Activated CD8-positive, alpha-beta memory T cell treated with anti-CD3 and anti-CD28 coated beads, Interleukin-2, amount 50 U/mL, for 48 hours (primary cell): ENCODE data around the gene BRINP2.

ENCODE experiments used
- DNase-seq: peaks from one replicate; pipeline ENCODE4 v3.0.0-alpha.2; 2020

Gene BRINP2

DNA sequence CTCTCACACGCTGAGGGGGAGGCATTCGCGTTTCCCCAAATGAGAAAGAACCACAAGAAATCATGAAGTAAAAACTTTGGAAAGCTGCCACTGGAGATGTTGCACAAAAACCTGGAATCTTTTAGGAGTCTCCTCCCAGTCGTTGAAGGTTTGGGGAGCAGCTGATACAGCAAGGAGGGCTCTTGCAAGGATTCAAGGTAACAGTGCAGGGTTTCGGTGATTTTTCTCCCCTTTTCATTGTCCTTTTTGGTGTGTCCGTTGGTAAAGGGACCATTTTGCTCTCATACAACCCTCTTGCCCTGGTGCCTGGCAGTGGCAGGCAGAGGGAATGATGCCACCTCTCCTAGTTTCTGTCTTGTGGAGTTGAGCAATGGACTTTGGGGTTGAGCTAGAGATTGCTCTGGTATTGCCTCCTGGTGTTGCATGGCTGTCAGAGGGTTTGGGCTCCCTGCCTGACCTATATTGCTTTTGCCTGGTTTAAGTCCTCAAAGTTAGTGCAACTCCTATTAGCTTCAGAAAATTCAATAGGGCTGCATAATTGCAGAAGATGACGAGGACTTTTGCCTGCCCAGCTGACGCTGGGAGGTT, 872 bp downstream of the BRINP2 start:
- DNase-seq, result no peak

DNA sequence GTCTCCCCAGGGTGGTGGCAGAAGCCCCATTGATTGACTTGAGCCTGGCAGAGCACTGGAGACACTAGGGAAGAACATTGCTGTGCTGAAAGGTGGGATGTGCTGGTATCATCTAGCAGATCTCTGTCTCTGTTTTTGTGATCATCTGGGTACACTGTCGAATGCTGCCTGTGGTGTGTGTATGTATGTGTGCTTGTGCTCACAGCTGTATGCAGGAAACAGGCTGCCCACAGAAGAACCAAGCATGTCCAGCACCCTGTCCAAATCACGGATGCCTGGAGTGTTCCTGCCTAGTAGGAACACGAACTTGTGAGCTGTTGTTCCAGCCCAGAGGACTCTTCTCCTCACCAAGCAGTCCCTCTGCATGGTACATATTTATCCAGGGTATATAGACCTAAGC, 1.5 kb downstream of the BRINP2 start:
- no peak for DNase-seq

DNA sequence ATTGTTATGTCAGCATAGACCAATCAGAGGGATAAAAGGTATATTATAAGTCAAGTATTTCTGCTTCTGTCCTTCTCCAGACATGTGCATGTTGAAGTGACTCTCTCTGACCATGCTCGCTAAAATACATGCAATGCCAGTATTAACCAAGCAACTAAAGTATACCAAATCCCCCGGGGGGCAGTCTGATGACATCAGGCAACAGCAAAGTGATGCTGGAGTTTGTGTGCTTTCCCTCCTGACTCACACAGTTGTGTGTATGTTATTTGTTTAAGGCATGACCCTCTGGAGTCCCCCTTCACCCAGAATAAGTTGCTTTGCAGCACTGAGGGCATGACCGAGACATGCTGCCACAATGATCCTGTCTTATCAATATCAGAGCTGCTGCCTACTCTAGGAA, 2.1 kb downstream of the BRINP2 start:
- DNase-seq, result no peak

DNA sequence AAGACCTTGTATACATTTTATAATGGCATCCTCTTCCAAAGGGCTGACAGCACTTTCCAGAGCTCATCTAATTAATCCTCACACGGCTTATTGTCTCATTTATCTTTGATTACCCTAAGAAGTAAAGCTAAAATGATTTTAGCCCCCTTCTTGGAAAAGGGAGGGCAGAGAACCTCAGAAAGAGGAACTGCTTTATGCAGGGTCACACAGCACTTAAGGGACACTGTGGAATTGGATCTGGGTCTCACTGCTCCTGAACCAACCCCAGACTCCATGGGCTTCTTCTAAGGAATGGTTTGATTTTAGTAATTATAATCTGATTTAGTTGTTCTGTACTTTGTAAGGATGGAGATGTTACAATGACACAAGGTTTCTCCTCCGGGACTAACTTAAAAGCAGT, 3.2 kb downstream of the BRINP2 start:
- no peak for DNase-seq

DNA sequence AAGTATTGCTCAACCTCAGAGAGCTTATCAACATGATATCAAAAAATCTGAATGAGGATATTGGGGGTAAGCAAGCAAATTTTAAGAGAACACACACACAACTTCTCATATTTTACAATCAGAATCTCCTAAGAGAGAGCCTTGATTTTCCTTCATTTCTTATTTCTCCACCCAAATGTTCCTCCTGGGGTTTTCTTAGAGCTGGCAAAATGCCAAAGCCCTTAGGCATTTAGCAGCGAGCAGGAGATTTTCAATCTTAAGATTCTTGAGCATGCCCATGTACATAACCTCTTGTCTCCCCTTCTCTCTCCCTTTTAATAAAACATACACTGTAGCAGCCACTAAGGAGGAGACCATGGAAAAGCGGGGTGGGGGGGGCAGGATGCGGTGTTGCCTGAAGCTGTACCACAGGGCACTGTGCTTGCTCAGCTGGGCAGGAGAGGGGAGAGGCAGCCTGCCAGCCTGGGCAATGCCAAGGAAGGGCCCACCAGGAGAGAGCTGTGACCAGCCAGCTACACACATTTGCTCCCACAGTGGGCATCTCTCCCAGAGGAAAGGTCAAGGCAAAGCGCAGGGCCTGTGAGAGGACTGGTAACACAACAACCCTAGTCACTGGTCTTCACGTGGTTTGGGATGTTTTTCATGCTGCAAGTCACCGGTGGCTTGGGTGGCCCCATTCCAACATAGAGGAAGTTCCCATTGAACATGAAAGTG, 4.3 kb downstream of the BRINP2 start:
- no peak for DNase-seq

DNA sequence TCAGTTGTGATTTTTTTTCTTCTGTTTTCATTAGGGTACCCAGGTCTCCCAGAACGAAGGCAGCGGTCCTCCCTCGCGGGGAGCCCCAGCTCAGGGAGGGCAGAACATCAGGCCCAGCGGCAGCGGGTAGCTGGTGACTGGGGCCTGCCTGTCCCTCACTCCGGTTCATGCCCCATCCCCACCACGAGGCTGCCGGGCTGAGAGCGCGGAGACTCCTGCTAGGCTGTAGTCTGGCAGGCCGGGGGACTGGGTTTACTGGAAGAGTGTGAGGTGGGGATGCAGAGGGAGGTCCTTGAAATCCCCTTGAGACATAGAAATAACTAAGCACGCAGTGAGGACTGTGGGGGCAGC, 10.5 kb downstream of the BRINP2 start:
- no peak for DNase-seq

DNA sequence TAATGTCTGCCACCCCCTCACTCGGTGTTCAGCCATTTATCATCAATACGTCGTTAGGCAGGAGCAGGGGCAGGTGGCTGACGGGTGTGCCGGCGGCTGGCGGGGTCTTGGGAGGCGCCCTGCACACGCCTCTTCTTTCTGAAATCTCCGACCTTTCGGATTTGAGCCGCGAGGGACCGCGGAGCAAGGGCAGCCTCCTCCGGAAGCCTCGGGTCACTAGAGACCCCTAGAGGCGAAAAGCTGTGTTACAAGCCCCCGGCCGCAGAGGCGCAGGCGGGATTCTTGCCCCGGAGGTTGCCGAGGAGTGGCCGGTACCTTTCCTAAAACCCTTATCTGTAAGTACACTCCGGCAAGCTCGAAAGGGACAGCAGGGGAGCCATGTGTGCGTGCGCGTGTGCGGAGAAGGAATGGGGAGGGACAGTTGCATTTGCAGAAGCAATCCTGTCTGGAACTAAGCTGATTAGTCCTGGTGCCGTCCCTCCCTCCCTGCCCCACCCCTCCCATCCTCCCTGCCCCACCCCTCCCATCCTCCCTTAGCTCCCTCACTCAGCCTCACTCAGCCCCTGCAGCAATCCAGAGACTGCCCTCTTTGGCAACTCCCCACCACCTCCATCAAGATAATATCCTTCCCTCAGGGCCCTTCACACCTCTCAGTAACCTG, 11.0 kb downstream of the BRINP2 start:
- peak; percentile 77 for DNase-seq

DNA sequence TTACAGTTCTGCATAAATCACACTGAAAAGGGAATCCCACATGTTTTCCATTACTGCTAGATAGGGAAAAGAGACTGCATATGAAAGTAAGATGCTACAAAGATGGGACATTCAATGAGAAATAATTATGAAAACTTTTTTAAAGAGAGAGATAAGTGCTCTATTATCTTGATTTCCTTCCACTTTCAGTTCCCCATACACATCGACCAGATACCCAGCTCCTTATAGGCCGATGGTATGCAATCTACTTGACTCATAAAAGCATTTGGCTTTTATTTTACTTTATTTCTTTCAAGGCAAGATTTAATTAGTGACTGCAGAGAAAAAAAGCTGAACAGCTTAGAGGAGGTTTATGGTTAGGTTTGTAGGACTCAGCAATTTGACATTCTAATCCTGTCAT, 13.1 kb downstream of the BRINP2 start:
- no peak for DNase-seq

DNA sequence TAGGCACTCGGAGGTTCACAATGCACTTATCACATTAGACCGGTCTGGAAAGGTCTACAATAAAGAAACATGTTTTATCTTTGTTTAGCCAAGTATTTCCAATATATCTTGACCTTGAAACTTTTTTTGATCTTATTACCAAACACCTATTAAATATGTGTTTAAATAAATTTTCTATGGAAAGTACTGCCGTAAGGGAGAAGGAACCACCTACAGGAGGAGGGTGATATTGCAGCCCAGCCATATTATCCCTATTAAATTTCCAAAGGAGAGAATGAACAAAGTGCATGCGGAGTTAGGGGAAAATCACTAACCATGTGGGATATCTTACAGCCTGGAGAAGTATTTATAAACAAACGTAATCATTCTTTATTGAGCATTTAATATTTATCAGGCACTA, 14.5 kb downstream of the BRINP2 start:
- no peak for DNase-seq

DNA sequence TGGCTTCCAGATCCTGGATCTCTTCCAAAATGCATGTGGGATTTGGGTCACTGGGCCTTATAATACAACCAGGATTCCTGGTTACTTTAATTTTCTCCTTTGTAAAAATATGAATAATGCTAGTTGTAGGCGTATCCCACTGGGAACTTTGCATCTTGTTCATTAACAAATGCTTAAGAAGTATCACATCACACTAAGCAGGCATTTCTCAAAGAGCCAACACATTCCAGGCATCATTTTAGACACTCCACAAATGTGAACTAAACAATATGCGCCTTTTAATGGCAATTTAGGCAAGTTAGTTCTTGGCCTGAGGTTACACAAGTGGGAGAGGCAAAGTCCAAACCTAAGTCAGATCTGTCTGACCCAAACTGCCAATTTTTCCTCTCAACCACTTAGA, 15.9 kb downstream of the BRINP2 start:
- no peak for DNase-seq

DNA sequence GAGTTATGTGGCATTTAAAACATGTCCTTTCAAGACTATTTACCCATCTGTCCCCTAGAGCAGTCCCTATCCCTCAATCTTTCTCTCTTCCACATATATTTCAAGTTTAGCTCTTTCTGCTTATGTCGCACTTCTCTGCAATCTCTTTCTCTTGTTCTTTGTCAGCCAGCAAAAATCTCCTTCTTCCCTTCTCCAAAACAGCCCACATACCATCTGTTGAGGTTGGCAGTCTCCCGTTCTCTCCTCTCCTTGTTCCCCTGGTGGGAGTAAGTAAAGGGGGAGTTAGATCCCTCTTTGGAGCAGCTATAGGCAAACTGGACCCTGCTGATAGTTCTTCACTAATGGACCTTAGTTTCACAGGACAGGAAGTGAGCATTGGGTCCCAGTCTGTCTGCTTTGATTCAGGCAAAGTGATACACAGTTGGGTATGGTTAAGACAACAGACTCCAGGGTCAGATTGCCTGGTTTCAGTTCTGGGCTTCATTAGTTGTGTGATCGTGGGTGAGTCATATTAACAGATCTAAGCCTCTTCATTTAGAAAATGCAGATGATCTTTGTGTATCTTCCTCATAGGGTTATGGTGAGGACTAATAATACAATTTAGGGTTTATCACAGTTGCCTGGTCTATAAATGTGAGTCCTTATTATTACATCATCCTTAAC, 19.7 kb downstream of the BRINP2 start:
- no peak for DNase-seq

DNA sequence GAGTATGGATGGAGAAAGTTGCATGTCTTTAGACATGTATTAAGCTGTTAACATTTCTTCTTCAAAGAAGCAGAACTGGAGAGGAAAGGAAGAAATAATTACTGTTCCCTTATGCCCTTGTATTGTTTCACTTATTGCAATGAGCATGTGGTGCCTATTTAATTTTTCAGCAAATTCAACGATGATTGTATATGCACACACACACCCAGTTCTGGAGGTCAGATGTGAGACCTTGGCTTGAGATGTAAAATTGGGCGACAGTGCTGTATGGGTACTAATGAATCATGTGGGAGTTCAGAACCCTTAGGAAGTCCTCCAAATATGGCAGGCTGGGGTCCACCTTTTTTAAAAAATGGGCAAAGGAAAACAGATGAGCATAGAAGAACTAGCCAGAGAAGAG, 27.5 kb downstream of the BRINP2 start:
- DNase-seq, result no peak

DNA sequence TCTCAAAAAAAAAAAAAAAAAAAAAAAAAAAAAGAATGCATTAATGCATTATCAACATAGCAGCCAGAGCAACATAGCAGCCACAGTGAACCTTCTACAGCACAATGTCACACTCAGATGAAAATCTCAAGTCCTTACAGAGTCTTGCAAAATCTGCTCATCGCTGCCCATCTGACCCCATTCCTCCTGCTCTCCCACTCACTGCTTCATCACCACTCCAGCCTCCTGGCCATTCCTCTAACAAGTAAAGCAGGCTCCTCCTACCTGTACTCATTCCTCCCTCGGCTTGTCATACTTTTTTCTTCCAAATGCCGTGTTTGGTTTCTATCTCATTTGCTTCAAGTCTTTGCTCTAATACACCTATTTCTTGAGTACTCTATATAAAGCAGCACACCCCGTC, 29.5 kb downstream of the BRINP2 start:
- DNase-seq, result no peak

DNA sequence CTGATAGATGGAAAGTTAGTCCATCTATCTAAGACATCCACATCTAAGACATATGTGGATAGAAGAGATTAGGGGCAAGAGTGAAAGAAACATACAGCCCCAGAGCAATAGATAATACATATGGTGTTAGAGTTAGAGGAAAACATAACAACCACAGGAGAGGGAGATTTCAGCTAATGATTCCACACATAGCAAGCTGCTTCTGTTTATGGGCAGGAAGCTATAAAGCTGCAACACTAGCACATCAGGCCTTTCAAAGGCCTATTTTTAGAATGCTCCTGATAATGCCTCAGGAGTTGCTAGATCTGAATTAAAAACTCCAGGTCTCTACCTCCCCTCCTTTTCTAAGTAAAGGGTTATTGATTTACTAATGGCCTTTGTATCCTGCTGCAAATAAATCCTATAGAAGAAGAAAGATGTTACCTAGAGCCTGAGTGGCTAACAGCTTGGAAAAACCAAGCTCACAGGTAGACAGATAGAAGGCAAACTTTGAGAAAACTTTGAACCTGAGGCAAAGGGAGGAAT, 36.1 kb downstream of the BRINP2 start:
- no peak for DNase-seq

DNA sequence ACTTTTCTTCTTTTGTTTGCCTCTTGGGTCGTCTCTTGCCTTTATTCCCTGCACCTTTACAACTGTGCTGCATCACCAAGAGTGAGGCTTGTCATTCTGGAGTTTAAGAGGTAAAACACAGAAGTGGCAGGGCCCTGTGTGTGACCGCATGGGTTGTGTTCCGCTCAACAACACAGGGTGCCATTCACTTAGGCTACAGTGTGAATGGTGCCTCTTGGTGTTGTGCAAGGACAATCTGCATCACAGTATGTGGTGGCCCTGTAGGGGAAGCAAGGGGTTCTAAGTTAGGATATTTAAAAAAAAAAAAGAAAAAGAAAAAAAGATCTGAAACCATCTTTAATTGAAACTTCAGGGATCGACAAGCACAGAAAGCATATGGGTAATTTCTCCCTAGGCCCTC, 38.2 kb downstream of the BRINP2 start:
- DNase-seq, result no peak

DNA sequence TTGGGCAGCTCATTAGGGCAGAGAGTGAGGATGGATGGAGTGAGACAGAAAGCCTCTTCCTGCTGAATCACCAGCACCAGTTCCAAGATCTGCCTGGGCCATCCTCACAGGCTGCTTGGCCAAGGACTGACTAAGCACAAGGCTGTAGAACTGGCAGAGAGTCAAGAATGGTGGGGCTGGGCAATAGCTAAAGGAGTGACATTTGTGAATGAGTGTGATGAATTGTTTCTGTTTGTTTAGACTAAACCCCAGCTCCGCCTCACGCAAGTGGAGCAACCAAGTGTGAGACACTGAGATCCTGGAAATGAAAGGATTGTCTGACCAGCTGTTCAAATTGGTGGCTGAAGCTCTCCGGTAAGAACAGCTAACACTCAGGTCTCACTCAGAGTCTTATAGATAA, 38.6 kb downstream of the BRINP2 start:
- DNase-seq, result no peak

DNA sequence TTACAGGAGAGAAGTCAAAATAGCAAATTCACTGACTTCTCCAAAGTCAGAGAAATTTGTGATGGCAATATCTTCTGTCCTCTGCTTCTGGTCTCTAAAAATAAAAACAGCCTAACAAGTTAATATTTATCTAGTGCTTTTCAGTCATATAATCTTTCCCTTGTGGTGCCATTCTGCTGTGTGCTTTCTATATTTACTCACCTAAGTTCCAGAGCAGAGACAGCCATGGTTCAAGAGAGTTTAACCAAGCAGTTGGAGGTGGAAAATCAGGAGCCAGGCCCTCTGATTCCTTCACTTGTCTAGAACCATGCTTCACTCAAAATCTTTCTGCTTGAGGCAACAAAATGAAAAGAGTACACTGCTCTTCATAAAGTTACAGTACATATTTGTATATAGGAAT, 39.3 kb downstream of the BRINP2 start:
- DNase-seq, result no peak

DNA sequence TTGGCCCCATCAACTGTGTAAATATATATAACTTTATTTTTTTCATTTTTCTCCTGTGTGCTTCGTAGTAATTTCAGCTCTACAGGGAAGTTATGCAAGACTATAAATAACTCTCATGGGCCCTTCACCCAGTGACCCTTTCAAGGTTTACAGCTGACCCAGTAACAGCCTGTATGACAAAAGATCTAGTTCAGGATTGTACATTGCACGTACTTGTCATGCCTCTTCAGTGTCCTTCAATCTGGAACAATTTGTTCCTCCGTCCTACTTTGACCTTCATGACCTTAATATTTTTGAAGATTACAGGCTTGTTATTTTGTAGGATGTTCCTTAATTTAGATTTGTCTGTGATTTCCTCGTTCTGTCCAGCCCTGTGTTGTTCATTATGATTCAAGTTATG, 40.5 kb downstream of the BRINP2 start:
- no peak for DNase-seq

DNA sequence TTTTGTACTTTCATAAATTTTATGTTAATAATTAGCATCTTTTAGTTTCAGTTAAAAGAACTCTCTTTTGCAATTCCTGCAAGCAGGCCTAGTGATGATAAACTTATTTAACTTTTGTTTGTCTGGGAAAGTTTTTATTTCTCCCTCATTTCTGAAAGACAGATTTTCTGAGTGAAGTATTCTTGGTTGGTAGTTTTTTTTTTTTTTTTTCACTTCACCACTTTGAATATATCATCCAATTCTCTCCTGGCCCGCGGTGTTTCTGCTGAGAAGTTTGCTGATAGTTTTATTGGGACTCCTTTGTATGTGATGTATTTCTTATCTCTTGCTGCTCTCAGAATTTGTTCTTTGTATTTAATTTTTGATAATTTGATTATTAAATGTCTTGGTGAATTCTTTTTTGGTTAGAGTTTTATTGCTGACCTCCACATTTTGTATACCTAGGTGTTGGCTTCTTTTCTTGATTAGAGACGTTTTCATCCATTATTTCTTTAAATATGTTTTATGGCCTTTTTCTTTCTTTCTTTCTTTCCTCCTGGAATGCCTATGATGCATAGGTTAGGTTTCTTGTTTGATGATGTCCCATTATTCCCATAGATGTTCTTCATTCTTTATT, 45.9 kb downstream of the BRINP2 start:
- no peak for DNase-seq

DNA sequence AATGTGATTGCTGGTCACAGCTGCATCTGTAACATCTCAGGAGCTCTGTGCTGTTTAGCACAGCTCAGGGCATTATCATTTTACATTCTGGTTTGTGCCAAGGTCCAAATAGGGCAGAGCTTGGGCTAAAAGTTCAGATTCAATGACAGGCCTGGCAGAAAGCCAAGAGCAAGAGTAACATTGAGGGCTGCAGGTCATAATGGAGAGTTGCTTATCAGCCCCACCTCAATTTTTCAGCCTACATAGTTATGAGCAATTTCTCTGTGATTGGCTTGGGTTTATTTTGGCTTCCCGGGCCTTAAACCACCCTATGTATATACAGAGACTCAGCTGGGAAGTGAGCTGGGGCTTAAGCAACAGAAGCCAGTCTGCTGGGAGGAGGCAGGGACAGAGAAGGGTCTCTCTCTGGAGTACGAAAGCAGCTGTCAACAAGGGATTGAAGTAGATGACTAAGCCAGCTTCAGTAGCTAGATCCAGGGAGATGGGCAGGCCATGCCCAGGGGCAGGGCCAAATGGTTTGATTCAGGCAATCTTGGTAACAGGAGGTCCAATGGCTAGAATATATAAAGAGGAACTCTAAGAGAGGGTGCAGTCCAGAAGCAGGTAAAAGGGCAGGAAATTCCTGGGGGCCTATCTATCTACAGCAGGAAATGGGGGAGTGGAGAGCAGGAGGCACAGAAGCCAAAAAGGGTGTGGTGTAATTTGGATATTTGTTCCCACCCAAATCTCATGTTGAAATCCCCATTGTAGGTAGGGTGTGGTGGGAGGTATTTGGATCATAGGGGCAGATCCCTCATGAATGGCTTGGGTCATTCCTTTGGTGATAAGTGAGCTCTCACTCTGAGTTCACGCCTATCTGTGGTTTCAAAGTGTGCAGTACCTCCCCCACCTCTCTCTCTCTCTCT, 49.0 kb downstream of the BRINP2 start:
- DNase-seq, result no peak

DNA sequence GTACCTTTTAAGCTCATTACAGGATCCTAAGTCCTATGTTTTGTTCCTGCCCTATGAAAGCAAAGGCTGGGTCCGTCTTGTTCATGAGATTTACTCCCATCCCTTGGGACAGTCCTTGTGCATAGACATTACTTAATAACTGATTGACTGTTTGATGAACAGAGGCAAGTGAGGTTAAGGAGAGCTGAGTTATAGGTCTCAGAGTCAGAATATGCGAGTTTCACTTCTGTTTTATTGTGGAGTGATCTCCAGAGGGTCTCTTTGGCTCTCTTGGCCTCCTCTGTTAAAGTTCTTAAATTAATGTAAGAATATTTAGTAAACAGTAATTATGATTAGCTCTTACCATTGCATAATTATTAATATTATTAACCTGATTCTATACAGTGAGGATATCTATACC, 52.6 kb downstream of the BRINP2 start:
- DNase-seq, result no peak

DNA sequence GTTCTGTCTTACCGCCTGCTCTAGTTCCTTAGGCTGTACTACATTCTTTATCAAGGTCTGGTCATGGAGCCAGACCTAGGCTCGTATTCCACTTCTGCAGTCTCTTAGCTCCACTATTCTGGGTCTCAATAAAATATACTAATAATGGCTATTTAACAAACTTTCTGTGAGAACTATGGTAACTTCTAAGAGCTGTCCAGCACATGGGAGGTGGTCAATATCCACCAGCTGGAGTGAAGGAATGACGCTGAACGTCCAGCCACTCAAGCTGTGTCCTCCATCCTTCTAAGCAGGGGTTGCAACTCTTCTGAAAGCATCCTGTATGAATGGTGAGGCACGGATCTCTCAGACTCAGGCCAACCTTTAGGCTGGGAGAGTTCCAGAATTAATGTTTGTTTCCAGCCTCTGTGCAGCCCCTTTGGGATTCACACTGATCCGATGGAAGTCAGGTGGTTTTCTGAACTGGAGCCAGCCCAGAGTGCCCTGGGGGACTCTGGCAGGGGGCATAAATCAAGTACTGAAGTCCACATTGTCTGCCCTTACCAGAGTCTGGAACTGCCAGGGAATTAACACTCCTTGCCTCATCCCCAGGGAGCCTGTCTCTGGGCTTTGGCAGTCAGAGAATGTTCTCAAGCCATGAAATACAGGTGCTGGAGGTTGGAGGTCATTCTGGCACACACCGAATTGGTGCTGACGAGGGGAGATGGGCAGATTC, 57.4 kb downstream of the BRINP2 start:
- DNase-seq, result no peak
